Activated naive CD8-positive, alpha-beta T cell treated with anti-CD3 and anti-CD28 coated beads, Interleukin-2, amount 10 ng/mL, durations not matched to agents 7 days and 5 days (primary cell): Measurements from ENCODE around the gene BANP. TPM values are rescaled to one million over a fixed set of nuclear protein-coding genes. Genes with fewer than 3 reads are reported as not detected.
"Not testable (repeated sequence)": the region's sequence is repeated elsewhere in the genome, so short reads cannot be mapped to it uniquely, and the experiment has no call there.

Experiments used
- ATAC-seq: fragments of 150-1000 bp; cut with Tn5 transposase; one replicate; pipeline ENCODE4 v1.10.0; 2021; ENCODE audit warnings: low read depth, moderate library complexity
- POLR2A ChIA-PET: fragments of 350-600 bp; sonication (Branson Sonifier 250); formaldehyde crosslinking; loops from one replicate; lab custom pipeline; 2021; ENCODE audit warnings: antibody characterized with exemption; lab: Charles Lee
- DNase-seq: peaks from one replicate; pipeline ENCODE4 v3.0.0; 2021
- H3K27ac Mint-ChIP-seq: one replicate; pipeline ENCODE4 v1.8.0; 2022; ENCODE audit warnings: mild to moderate bottlenecking, mixed read lengths
- H3K27me3 Mint-ChIP-seq: one replicate; pipeline ENCODE4 v1.8.0; 2022; ENCODE audit warnings: mild to moderate bottlenecking, moderate library complexity, mixed read lengths
- H3K36me3 Mint-ChIP-seq: one replicate; pipeline ENCODE4 v1.8.0; 2021; ENCODE audit warnings: mild to moderate bottlenecking, mixed read lengths
- H3K4me1 Mint-ChIP-seq: one replicate; pipeline ENCODE4 v1.8.0; 2021; ENCODE audit warnings: mixed read lengths
- H3K4me3 Mint-ChIP-seq: one replicate; pipeline ENCODE4 v1.8.0; 2022; ENCODE audit warnings: mild to moderate bottlenecking, moderate library complexity, mixed read lengths
- H3K9me3 Mint-ChIP-seq: one replicate; pipeline ENCODE4 v1.8.0; 2021; ENCODE audit warnings: mixed read lengths
- total RNA-seq, 2 experiments: library from RNA; stranded (reverse); gene quantifications; one replicate each; pipeline ENCODE4 v1.2.3, GENCODE V29; 2021

BANP gene
- total RNA-seq, 2 experiments from 2014 or later, result 50.2 to 55.1 TPM

GRCh38 chr16:88078111-88078775, 127.0 kb downstream of the BANP start:
- Mint-ChIP-seq H3K4me1 (no peaks in the 10 kb centered on the region), H3K4me3 (no peak overlapping the region), H3K27me3 (no peaks in the 10 kb centered on the region), H3K36me3 (peaks cover 13% of the 10 kb centered on the region), H3K9me3 (no peaks in the 10 kb centered on the region), H3K27ac (no peak overlapping the region)
- ATAC-seq (no peak), DNase-seq (no peak)
- POLR2A ChIA-PET, result no interaction called here

GRCh38 chr16:88083582-88083981, 132.3 kb downstream of the BANP start:
- no peaks in the 10 kb centered on the region for H3K4me1 Mint-ChIP-seq
- H3K27ac Mint-ChIP-seq, result no peak overlapping the region
- DNase-seq, result no peak
- no peaks in the 10 kb centered on the region for H3K9me3 Mint-ChIP-seq
- peaks cover 3% of the 10 kb centered on the region for H3K36me3 Mint-ChIP-seq
- POLR2A ChIA-PET, result no interaction called here
- ATAC-seq, result no peak
- H3K4me3 Mint-ChIP-seq, result no peak overlapping the region
- no peaks in the 10 kb centered on the region for H3K27me3 Mint-ChIP-seq

- POLR2A ChIA-PET, result interaction anchor here (0.6 kb wide), 1 partner anchor 844 kb away, joined by 7 read pairs; no protein-coding TSS in a partner anchor
- Mint-ChIP-seq H3K27ac (no peak overlapping the region), H3K9me3 (no peaks in the 10 kb centered on the region), H3K4me3 (no peak overlapping the region), H3K4me1 (no peaks in the 10 kb centered on the region), H3K27me3 (no peaks in the 10 kb centered on the region), H3K36me3 (peaks cover 2% of the 10 kb centered on the region)
- ATAC-seq (no peak), DNase-seq (no peak)
These were observed 133.6 kb downstream of the BANP start for GRCh38 chr16:88084881-88085280.

GRCh38 chr16:88086571-88087516, 135.6 kb downstream of the BANP start:
- H3K27me3 Mint-ChIP-seq, result no peaks in the 10 kb centered on the region
- H3K4me3 Mint-ChIP-seq, result no peak overlapping the region
- H3K9me3 Mint-ChIP-seq, result no peaks in the 10 kb centered on the region
- DNase-seq (no peak), ATAC-seq (no peak)
- H3K36me3 Mint-ChIP-seq, result no peaks in the 10 kb centered on the region
- H3K4me1 Mint-ChIP-seq, result no peaks in the 10 kb centered on the region
- POLR2A ChIA-PET, result no interaction called here
- no peak overlapping the region for H3K27ac Mint-ChIP-seq

GRCh38 chr16:88087517-88087877, 136.3 kb downstream of the BANP start:
- Mint-ChIP-seq H3K9me3 (no peaks in the 10 kb centered on the region), H3K4me3 (no peak overlapping the region), H3K4me1 (no peaks in the 10 kb centered on the region), H3K36me3 (no peaks in the 10 kb centered on the region), H3K27ac (no peak overlapping the region), H3K27me3 (no peaks in the 10 kb centered on the region)
- ATAC-seq (no peak), DNase-seq (no peak)
- POLR2A ChIA-PET, result no interaction called here

GRCh38 chr16:88088161-88088581, 136.9 kb downstream of the BANP start:
- POLR2A ChIA-PET, result no interaction called here
- no peak overlapping the region for H3K27ac Mint-ChIP-seq
- no peak for ATAC-seq
- no peaks in the 10 kb centered on the region for H3K4me1 Mint-ChIP-seq
- no peaks in the 10 kb centered on the region for H3K9me3 Mint-ChIP-seq
- no peak for DNase-seq
- H3K27me3 Mint-ChIP-seq, result no peaks in the 10 kb centered on the region
- no peak overlapping the region for H3K4me3 Mint-ChIP-seq
- H3K36me3 Mint-ChIP-seq, result no peaks in the 10 kb centered on the region

- DNase-seq, H3K4me3 Mint-ChIP-seq, H3K4me1 Mint-ChIP-seq, POLR2A ChIA-PET, H3K27me3 Mint-ChIP-seq, H3K36me3 Mint-ChIP-seq, H3K9me3 Mint-ChIP-seq, H3K27ac Mint-ChIP-seq, ATAC-seq: not testable (repeated sequence)
These were observed 137.4 kb downstream of the BANP start for GRCh38 chr16:88088611-88089010.

- H3K4me1 Mint-ChIP-seq, H3K9me3 Mint-ChIP-seq, H3K4me3 Mint-ChIP-seq, H3K36me3 Mint-ChIP-seq, POLR2A ChIA-PET, DNase-seq, H3K27me3 Mint-ChIP-seq, ATAC-seq, H3K27ac Mint-ChIP-seq: not testable (repeated sequence)
These were observed 137.8 kb downstream of the BANP start for GRCh38 chr16:88089071-88089470.

GRCh38 chr16:88089632-88090376, 138.6 kb downstream of the BANP start:
- ATAC-seq, H3K27ac Mint-ChIP-seq, H3K9me3 Mint-ChIP-seq, POLR2A ChIA-PET, DNase-seq, H3K4me1 Mint-ChIP-seq, H3K27me3 Mint-ChIP-seq, H3K4me3 Mint-ChIP-seq, H3K36me3 Mint-ChIP-seq: not testable (repeated sequence)

GRCh38 chr16:88090377-88091175, 139.3 kb downstream of the BANP start:
- ATAC-seq, H3K36me3 Mint-ChIP-seq, H3K27me3 Mint-ChIP-seq, H3K4me3 Mint-ChIP-seq, H3K4me1 Mint-ChIP-seq, POLR2A ChIA-PET, H3K27ac Mint-ChIP-seq, H3K9me3 Mint-ChIP-seq, DNase-seq: not testable (repeated sequence)

GRCh38 chr16:88091221-88091971, 140.2 kb downstream of the BANP start:
- H3K27ac Mint-ChIP-seq, ATAC-seq, POLR2A ChIA-PET, H3K4me3 Mint-ChIP-seq, DNase-seq, H3K9me3 Mint-ChIP-seq, H3K4me1 Mint-ChIP-seq, H3K36me3 Mint-ChIP-seq, H3K27me3 Mint-ChIP-seq: not testable (repeated sequence)

GRCh38 chr16:88091972-88092302, 140.7 kb downstream of the BANP start:
- POLR2A ChIA-PET, H3K36me3 Mint-ChIP-seq, H3K4me3 Mint-ChIP-seq, H3K27me3 Mint-ChIP-seq, H3K9me3 Mint-ChIP-seq, H3K27ac Mint-ChIP-seq, H3K4me1 Mint-ChIP-seq, DNase-seq, ATAC-seq: not testable (repeated sequence)
